Gastrocnemius medialis (tissue), 4 donors: ENCODE measurements around the gene ZCCHC24.

Source experiments
- CTCF ChIP-seq, 5 experiments: fragments of 450-650 bp in 3 of 5; fragments of 200-600 bp in 2 of 5; sonication (generic) in 2 of 5; IDR thresholded peaks in 4 of 5; conservative IDR thresholded peaks in 1 of 5; 1 replicate in 4 of 5; 2 replicates in 1 of 5; pipeline ENCODE4 v1.5.1; 2016 to 2019; ENCODE audit warnings: antibody characterized with exemption in 5 of 5, mild to moderate bottlenecking in 3 of 5, moderate library complexity in 3 of 5
- POLR2A ChIP-seq, 2 donors: fragments of 450-650 bp; IDR thresholded peaks; one replicate each; pipeline ENCODE4 v1.6.1; 2017; ENCODE audit warnings: antibody characterized with exemption in 2 of 2, mild to moderate bottlenecking in 2 of 2, moderate library complexity in 2 of 2

GRCh38 chr10:79348640-79348988, 96.8 kb downstream of the ZCCHC24 start:
- TF ChIP-seq CTCF (IDR thresholded peaks at IDR 0.05 in 4 of 5, conservative IDR thresholded peaks at IDR 0.05 in 1 of 5) (no peak), POLR2A (IDR thresholded peaks at IDR 0.05) (no peak)
